ENCODE data around the gene CBLN3. TPM values are rescaled to one million over a fixed set of nuclear protein-coding genes. Genes with fewer than 3 reads are reported as not detected.

CBLN3 gene
- polyA plus RNA-seq, 2 of the 4 experiments (the other 2 are of a cell fraction) = 1.1 to 1.3 TPM

DNA sequence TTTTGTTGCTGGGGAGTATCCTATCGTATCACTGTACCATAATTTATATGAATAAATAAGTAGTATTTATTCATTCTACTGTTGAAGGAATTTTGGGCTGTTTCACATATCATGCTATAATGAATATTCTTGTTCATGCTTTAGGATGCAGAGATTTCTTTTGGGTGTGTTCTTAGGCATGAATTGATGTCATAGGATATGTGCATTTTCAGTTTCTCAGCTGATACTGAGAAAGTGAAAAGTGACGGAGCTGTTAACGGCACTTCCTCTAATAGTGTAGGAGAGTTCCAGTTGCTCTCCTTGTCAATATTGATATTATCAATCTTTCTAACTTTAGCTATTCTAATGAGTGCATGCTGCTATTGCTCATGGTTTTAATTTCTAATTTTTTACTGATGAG is 36.3 kb upstream of the CBLN3 start:
- no peak for TF ChIP-seq GATA3 (IDR thresholded peaks at IDR 0.05; ENCODE audit: borderline replicate concordance)
- no peak for TF ChIP-seq ZNF302 (CRISPR knock-in tag; IDR thresholded peaks at IDR 0.05)
- TF ChIP-seq MYC (IDR thresholded peaks at IDR 0.05; ENCODE audit: borderline replicate concordance, low read length) = no peak
- TF ChIP-seq ZSCAN20 (CRISPR knock-in tag; IDR thresholded peaks at IDR 0.05) = no peak
- TF ChIP-seq, protein P1, sequence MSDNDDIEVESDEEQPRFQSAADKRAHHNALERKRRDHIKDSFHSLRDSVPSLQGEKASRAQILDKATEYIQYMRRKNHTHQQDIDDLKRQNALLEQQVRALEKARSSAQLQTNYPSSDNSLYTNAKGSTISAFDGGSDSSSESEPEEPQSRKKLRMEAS (IDR thresholded peaks at IDR 0.05) = no peak
- TF ChIP-seq HOXB5 (CRISPR knock-in tag; IDR thresholded peaks at IDR 0.05) = no peak
- no peak for TF ChIP-seq CBX8 (IDR thresholded peaks at IDR 0.05)
- Histone ChIP-seq H3K4me1 (no peaks in the 10 kb centered on the region), H3K4me2 (no peak overlapping the region), H3K4me3 (no peak overlapping the region), H3K9me3 (no peaks in the 10 kb centered on the region), H3K27ac (no peak overlapping the region)
- 80% methylated on average over 3 of the region's 3 CpGs for WGBS (ENCODE audit: missing lambda C conversion rate)
- ChIA-PET CTCF (interaction anchor here (1.5 kb wide), 1 partner anchor 10 kb away, joined by 3 read pairs; no protein-coding TSS in a partner anchor), POLR2A (no interaction called here)
- no peak for FAIRE-seq
- ATAC-seq = no peak
- no peak for DNase-seq (ENCODE audit: low read depth in 1 of 2, low spot score in 1 of 2)

- FAIRE-seq (no peak), DNase-seq (ENCODE audit: low read depth in 1 of 2, low spot score in 1 of 2) (no peak), ATAC-seq (no peak)
- WGBS (ENCODE audit: missing lambda C conversion rate) = 73% methylated on average over 3 of the region's 3 CpGs
- Histone ChIP-seq H3K4me1 (no peaks in the 10 kb centered on the region), H3K9me3 (no peaks in the 10 kb centered on the region), H3K4me2 (no peak overlapping the region), H3K27ac (no peak overlapping the region), H3K4me3 (no peak overlapping the region)
- CTCF ChIA-PET = interaction anchor here (1.5 kb wide), 1 partner anchor 10 kb away, joined by 3 read pairs; no protein-coding TSS in a partner anchor
- POLR2A ChIA-PET = no interaction called here
- TF ChIP-seq, protein P1 (IDR thresholded peaks at IDR 0.05) = no peak
- no peak for TF ChIP-seq MAZ (IDR thresholded peaks at IDR 0.05; ENCODE audit: borderline replicate concordance, low read depth, low read length)
- TF ChIP-seq FOSB (CRISPR knock-in tag; IDR thresholded peaks at IDR 0.05) = no peak
- no peak for TF ChIP-seq HOXB5 (CRISPR knock-in tag; IDR thresholded peaks at IDR 0.05)
- TF ChIP-seq NR3C1 (IDR thresholded peaks at IDR 0.05) = no peak
- TF ChIP-seq RNF2 (IDR thresholded peaks at IDR 0.05; ENCODE audit: borderline replicate concordance, low read depth) = no peak
- TF ChIP-seq TFCP2L1 (CRISPR knock-in tag; IDR thresholded peaks at IDR 0.05) = no peak
- TF ChIP-seq HDAC2 (IDR thresholded peaks at IDR 0.05) = no peak
- TF ChIP-seq CHD4 (IDR thresholded peaks at IDR 0.05; ENCODE audit: borderline replicate concordance) = no peak
- no peak for TF ChIP-seq PBX3 (IDR thresholded peaks at IDR 0.05)
- TF ChIP-seq FOSL2 (IDR thresholded peaks at IDR 0.05) = no peak
- TF ChIP-seq FOSL2 (CRISPR knock-in tag; IDR thresholded peaks at IDR 0.05) = no peak
- no peak for TF ChIP-seq KDM1A (IDR thresholded peaks at IDR 0.05; ENCODE audit: low read depth)
- TF ChIP-seq HOXB13 (CRISPR knock-in tag; IDR thresholded peaks at IDR 0.05; ENCODE audit: low read depth) = no peak
These were observed 35.9 kb upstream of the CBLN3 start for GRCh38 chr14:24465368-24465767.

GRCh38 chr14:24463884-24464785 is 34.7 kb upstream of the CBLN3 start:
- no peaks in the 10 kb centered on the region for H3K9me3 ChIP-seq
- CTCF ChIA-PET = interaction anchor here (1.5 kb wide), 1 partner anchor 11 kb away, joined by 3 read pairs; no protein-coding TSS in a partner anchor
- no peak for ATAC-seq
- DNase-seq (ENCODE audit: low read depth in 1 of 2, low spot score in 1 of 2) = no peak
- POLR2A ChIA-PET = no interaction called here
- no peak for FAIRE-seq
- no peak overlapping the region for H3K27ac ChIP-seq
- H3K4me1 ChIP-seq = no peaks in the 10 kb centered on the region
- WGBS (ENCODE audit: missing lambda C conversion rate) = 58% methylated on average over 4 of the region's 4 CpGs
- no peak overlapping the region for H3K4me3 ChIP-seq
- H3K4me2 ChIP-seq = no peak overlapping the region
- TF ChIP-seq BCL3 (IDR thresholded peaks at IDR 0.05) = no peak
- no peak for TF ChIP-seq RAD21 (conservative IDR thresholded peaks at IDR 0.05 in 1 of 2, IDR thresholded peaks at IDR 0.05 in 1 of 2)
- no peak for TF ChIP-seq JUNB (IDR thresholded peaks at IDR 0.05)
- no peak for TF ChIP-seq TFCP2L1 (CRISPR knock-in tag; IDR thresholded peaks at IDR 0.05)
- TF ChIP-seq CTCF (IDR thresholded peaks at IDR 0.05) = no peak
- TF ChIP-seq HOXA7 (CRISPR knock-in tag; IDR thresholded peaks at IDR 0.05) = no peak
- TF ChIP-seq REST (IDR thresholded peaks at IDR 0.05) = no peak

All from A549 (cell line).